Activated CD4-positive, alpha-beta T cell treated with anti-CD3 and anti-CD28 coated beads for 4 hours (primary cell): ENCODE results near the gene FBXL15.
A peak's percentile ranks its signal among the peaks of the same experiment; 100 is the strongest.

Experiments
- DNase-seq, 2 donors: peaks; one replicate each; pipeline ENCODE4 v3.0.0-alpha.2; 2020

Gene FBXL15

DNA sequence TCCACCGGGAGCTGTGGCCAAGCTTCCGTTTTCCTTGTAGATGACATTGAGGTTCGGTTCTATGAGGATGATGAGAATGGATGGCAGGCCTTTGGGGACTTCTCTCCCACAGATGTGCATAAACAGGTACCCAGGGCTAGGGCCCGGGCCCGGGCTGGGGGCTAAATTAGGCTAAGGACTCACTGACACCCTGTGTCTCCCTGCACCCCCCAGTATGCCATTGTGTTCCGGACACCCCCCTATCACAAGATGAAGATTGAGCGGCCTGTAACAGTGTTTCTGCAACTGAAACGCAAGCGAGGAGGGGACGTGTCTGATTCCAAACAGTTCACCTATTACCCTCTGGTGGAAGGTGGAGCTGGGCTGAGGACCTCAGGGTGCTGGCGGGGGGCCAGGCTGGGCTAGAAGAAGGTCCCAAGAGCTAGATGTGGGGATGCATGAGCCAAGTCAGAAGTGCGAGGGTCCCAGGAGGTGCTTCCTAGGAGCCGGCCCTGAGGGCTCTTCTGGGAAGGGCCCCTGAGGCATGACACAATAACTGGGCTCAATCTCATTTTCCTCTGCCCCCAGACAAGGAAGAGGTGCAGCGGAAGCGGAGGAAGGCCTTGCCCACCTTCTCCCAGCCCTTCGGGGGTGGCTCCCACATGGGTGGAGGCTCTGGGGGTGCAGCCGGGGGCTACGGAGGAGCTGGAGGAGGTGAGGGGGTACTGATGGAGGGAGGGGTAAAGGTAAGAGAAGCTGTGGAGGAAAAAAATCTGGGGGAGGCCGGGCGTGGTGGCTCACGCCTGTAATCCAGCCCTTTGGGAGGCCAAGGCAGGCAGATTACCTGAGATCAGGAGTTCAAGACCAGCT lies 22.2 kb upstream of the FBXL15 start:
- no peak for DNase-seq

DNA sequence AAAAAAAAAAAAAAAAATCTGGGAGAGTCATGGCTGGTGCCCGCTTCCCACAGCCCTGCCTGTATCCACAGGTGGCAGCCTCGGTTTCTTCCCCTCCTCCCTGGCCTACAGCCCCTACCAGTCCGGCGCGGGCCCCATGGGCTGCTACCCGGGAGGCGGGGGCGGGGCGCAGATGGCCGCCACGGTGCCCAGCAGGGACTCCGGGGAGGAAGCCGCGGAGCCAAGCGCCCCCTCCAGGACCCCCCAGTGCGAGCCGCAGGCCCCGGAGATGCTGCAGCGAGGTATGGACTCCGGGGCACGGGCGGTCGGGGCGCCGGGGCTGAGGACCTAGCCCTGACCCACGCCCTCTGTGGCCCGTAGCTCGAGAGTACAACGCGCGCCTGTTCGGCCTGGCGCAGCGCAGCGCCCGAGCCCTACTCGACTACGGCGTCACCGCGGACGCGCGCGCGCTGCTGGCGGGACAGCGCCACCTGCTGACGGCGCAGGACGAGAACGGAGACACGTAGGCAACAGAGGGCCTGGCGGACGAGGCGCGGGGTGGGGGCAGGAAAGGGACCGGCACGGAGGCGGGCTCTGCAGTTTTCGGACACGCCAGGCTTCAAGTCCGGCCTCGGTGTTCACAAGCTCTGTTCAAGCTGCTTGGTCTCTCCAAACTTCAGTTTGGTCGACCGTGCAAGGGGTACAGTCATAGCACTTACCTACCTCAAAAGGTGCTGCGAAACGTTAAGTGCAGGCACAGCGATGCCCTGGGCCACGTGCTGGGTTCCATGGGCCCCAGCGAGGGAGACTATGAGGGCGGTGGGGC lies 21.2 kb upstream of the FBXL15 start:
- DNase-seq, result peak; percentile 82 to 83

DNA sequence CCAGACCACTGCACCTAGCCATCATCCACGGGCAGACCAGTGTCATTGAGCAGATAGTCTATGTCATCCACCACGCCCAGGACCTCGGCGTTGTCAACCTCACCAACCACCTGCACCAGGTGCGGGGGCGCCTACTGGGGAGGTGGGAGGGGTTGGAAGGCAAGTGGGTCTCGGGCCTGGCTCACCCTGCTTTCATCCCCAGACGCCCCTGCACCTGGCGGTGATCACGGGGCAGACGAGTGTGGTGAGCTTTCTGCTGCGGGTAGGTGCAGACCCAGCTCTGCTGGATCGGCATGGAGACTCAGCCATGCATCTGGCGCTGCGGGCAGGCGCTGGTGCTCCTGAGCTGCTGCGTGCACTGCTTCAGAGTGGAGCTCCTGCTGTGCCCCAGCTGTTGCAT lies 20.6 kb upstream of the FBXL15 start:
- no peak for DNase-seq

DNA sequence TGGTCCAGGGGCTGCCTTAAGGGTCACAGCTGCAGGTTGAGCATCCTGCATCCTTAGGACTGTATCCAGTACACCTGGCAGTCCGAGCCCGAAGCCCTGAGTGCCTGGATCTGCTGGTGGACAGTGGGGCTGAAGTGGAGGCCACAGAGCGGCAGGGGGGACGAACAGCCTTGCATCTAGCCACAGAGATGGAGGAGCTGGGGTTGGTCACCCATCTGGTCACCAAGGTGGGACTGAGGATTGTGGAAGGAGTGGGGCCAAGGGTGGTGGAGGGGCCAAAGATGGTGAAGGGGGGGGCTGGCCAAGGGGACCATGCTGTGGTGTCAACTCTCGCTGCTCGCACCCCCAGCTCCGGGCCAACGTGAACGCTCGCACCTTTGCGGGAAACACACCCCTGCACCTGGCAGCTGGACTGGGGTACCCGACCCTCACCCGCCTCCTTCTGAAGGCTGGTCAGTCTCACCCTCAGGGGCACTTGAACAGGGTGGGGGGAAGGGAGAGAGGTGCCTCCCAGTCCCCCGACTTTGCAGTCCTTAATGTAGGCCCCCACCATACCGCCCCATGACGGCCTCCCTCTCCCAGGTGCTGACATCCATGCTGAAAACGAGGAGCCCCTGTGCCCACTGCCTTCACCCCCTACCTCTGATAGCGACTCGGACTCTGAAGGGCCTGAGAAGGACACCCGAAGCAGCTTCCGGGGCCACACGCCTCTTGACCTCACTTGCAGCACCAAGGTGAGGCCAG lies 19.9 kb upstream of the FBXL15 start:
- no peak for DNase-seq

DNA sequence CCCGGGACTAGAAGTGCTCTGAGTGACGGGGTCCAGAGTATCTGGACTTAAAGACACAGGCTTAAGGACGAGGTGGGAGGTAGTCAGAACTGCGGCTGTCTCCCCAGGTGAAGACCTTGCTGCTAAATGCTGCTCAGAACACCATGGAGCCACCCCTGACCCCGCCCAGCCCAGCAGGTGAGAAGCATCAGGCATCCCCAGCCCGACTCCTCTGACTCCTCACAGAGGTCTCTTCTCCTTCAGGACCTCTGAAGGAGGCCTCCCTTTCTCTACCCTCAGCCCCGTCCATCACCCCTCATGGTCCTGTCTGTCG lies 19.3 kb upstream of the FBXL15 start:
- DNase-seq, result no peak

GRCh38 chr10:102401735-102402511 lies 18.7 kb upstream of the FBXL15 start:
- no peak for DNase-seq

DNA sequence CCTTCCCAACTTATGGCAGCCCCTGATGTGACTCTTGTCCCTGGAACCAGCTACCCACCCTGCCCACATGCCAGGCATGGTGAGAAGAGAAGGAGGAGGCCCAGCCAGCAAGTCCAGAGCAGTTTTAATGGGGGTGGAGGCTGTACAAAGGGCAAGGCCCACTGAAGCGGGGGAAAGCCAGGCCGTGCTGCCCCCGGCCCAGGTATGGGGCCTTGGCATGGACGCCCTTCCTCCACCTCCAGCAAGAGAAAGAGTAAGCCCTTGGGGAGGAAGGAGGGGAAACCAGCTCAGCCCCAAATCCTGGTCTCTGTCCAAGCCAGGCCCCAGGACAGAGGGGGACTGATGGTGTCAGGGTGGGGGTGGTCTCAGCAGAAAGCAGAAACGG lies 18.1 kb upstream of the FBXL15 start:
- DNase-seq, result no peak

GRCh38 chr10:102403115-102403514 lies 17.5 kb upstream of the FBXL15 start:
- DNase-seq, result no peak

- no peak for DNase-seq
Observed at GRCh38 chr10:102404361-102405107, 16.1 kb upstream of the FBXL15 start.

DNA sequence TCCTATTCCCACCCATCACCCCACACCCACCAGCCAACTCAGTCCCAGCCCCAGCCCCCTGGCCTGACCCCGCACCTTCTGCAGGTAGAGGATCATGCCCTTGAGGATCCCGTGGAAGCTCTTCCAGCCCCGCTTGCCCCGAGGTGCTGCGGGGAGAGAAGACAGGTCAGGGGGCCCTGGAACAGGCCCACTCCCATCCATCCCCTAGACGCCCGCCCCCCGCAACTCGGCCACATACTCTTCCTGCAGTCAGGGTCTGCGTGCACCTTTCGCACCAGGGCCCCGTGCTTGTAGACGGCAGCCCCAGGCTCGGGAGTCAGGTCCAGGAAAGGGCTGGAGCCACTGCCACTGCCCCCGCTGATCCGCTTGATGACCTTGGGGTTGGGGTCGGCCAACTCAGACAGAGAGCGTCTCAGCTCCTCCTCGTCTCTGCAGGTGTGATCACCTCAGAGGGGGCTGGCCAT lies 15.5 kb upstream of the FBXL15 start:
- no peak for DNase-seq

DNA sequence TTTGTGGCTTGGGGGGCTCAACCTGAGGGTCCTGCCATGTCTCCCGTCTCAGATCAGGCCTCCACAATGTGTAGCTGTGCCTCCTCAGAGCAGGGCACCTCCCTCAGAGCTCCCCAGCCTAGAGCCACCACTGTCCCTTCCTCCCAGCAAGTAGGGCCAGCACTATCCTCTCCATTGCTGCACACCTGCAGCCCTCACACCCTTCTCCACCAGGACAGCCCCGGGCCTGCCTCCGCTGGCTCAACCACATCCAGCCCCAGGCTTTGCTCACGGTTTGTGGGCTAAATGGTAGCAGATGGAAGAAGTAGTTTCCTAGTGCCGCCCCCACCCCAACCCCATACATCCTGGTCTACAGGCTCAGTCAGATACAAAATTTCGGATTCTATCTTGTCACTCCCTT lies 15.0 kb upstream of the FBXL15 start:
- no peak for DNase-seq

- DNase-seq, result no peak
Observed at GRCh38 chr10:102406815-102407214, 13.8 kb upstream of the FBXL15 start.

DNA sequence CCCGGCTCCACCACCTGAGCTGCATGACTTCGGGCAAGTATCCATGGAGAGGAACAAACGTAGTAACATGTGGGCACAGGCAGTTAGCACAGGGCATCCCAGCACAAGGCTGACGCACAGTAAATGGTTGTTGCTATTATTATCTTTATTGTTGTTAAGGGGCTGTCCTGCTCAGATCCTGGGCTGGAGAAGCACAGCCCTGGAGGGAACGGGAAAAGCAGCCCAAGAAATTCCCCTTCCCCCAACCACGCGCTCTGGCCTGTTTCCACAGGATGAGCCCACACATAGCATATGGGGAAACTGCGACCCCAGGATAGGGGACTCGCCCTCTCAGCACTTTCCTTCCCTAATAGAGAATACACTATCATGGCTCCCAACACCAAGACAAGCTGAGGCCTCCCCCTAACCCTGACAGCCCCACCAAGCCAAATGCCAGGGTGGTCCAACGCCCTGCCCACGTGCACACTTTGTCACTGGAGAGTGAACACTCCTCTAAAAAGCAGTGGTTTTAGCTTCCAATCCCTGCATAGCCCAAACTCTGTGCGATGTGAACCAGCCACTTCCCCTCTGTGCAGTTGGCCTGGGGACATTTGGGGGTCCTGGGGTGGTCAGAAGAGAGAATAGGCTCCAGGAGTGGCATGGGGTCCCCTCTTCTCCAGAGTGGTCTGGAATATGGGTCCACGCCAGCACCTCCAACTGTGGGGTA lies 13.1 kb upstream of the FBXL15 start:
- DNase-seq, result no peak

- no peak for DNase-seq
Observed at GRCh38 chr10:102408131-102408727, 12.4 kb upstream of the FBXL15 start.

DNA sequence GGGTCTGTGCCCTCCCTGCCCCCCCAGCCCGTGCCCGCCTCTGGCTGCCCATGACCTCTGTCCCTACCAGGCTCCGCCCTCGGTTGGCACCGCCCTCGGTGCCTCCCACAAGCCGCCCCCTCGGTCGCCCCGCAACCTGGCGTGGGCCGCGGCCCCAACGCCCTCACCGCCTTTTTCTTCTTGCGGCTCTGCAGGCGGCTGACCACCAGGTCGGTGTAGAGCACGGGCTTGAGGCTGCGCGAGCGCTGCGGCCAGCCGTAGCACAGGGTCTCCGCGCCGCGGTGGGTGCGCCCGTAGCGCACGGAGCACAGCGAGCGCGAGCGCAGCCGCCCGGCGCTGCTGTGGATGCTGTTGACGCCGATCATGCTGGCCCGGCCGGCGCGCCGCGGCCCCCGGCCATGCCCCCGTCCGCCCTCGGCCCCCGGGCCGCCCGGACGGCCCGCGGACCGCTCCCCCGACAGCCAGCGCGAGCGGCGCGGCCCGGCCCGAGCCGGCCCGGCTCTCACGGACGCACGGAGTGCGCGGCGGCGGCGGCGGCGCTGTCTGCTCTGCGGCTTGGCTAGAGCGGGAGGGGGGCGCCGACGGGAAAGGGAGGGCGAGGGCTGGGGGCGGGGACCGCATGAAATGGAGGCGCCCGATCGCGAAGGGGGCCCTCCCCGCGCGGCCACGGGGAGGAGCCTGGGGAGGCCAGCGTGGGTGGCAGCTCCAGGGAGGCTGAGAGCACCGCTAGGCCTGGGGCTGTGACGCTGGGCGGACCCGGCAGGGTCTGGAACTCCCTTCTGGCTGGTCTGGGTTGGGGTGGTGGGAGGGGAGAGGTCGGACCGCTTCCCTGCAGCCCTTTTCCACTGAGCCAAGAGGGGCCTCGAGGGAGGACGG lies 11.7 kb upstream of the FBXL15 start:
- DNase-seq, result peak; percentile 81 to 83

DNA sequence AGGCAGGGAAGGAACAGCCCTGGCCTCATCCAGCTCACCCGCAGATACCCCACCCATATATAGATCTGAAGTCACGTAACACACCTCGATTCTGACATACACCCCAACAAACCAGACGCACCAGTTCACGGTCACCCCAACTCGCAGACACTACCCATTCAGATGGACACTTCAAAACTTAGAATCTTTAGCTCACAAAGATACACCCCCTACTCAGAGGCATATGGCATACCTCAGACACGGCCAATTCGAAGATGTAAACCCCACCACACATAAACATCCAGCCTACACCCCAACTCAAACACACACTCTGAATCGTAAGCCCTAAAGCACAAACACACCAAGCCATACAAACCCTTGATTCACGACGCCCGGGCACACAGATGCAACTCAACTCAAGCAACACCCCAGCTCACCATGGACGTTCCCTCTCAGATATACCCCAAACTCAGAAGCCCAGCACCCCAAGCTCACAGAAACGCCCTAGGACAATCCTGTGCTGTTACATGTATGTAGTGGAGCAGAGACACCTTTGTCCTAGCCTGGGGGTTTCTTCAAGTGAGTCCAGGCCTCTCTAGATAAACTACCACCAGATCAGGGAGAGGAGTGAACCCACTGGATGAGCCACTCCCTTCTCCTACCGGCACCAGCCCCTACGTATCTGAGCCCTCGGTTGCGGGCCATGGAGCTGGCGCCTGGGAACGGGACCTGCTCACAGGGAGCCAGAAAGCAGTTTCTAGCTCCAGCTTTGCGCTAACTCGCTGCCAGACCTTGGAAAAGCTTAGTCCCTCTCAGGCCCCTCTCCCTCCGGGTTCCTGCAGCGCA lies 10.8 kb upstream of the FBXL15 start:
- no peak for DNase-seq

DNA sequence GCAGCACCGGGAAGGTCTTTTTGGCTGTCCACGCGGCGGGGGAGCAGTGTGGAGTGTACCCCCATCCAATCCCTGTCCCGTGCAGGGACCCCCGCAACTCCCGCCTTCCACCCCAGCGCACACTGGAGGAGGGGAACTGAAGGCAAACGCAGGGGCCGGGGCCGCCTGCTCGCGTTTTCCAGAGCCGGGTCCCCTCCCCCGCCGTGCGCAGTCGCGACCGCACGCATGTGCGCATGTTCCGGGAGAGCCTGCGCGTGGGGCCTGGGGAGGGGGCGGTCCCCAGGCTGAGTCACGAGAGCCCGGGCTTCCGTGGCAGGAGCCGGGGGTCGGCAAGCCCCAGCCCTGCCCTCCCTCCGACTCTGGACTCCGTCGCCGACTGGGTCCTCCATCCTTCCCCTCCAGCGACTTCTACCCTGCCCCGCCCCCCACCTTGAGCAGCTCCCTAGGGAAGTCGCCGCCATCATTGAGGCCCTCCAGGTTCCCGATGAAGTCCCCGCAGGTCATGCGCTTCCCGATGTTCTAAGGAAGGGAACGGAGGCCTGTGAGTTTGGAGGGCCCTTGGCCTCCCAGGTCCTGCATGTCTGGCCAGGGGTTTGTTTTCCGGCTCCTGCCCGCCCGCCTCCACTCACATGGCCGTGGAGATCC lies 10.1 kb upstream of the FBXL15 start:
- peak; percentile 71 for DNase-seq
